Ishikawa (cell line): ENCODE measurements around the gene AKT1S1.

Experiments used
- CEBPB ChIP-seq: IDR thresholded peaks from 2 replicates; pipeline ENCODE4 v1.6.1; 2012
- CREB1 ChIP-seq: IDR thresholded peaks from 2 replicates; pipeline ENCODE4 v1.6.1; 2012; ENCODE audit warnings: low read depth
- MAX ChIP-seq: IDR thresholded peaks from 2 replicates; pipeline ENCODE4 v1.6.1; 2012
- NFIC ChIP-seq: IDR thresholded peaks from 2 replicates; pipeline ENCODE4 v1.6.1; 2012
- TAF1 ChIP-seq: IDR thresholded peaks from 2 replicates; pipeline ENCODE4 v1.6.1; 2012; ENCODE audit warnings: low read depth, mild to moderate bottlenecking
- TCF12 ChIP-seq: IDR thresholded peaks from 2 replicates; pipeline ENCODE4 v1.6.1; 2012; ENCODE audit warnings: low read depth
- USF1 ChIP-seq: IDR thresholded peaks from 2 replicates; pipeline ENCODE4 v1.6.1; 2012
- YY1 ChIP-seq: IDR thresholded peaks from 2 replicates; pipeline ENCODE4 v1.6.1; 2012; ENCODE audit warnings: low read depth
- ZBTB7A ChIP-seq: IDR thresholded peaks from 2 replicates; pipeline ENCODE4 v1.6.1; 2012; ENCODE audit warnings: low read depth

GRCh38 chr19:49823472-49823871 lies 53.7 kb downstream of the AKT1S1 start:
- TF ChIP-seq TAF1 (no peak), ZBTB7A (no peak), YY1 (no peak), CEBPB (no peak), MAX (no peak), NFIC (no peak), USF1 (no peak), CREB1 (no peak), TCF12 (no peak)
